PC-3 (cell line): ENCODE data around the gene RAD50. TPM values are rescaled to one million over a fixed set of nuclear protein-coding genes. Genes with fewer than 3 reads are reported as not detected.
"Not testable (repeated sequence)": the region's sequence is repeated elsewhere in the genome, so short reads cannot be mapped to it uniquely, and the experiment has no call there.

ENCODE experiments used
- ATAC-seq: fragments of 200-7000 bp; cut with Tn5 transposase; 2 replicates; pipeline ENCODE4 v1.9.1; 2020; ENCODE audit warnings: mild to moderate bottlenecking, moderate library complexity
- BruUV-seq: library from RNA; stranded (reverse); fragments of 400-500 nt; replicated peaks from 2 replicates; lab custom pipeline; 2021; lab: Mats Ljungman, UMichigan
- CTCF ChIA-PET: fragments of 300-600 bp; sonication (Branson Sonifier 250); formaldehyde crosslinking; loops from one replicate; lab custom pipeline; 2022; ENCODE audit warnings: antibody characterized with exemption; lab: Charles Lee
- POLR2A ChIA-PET: fragments of 300-600 bp; sonication (Branson Sonifier 250); formaldehyde crosslinking; loops from one replicate; lab custom pipeline; 2022; ENCODE audit warnings: antibody characterized with exemption; ENCODE audit not compliant: unreplicated experiment; lab: Charles Lee
- DNase-seq: peaks from one replicate; pipeline ENCODE4 v3.0.0-alpha.2; 2015
- H2AFZ ChIP-seq: fragments of 300-600 bp; sonication (generic); 2 replicates; pipeline ENCODE4 v1.6.0; 2016; ENCODE audit warnings: antibody characterized with exemption, low read length
- H3F3A ChIP-seq: fragments of 300-600 bp; sonication (generic); one replicate; pipeline ENCODE4 v1.6.0; 2017; ENCODE audit warnings: antibody characterized with exemption, low read length, control low read depth, mild to moderate bottlenecking; ENCODE audit not compliant: unreplicated experiment
- H3K27ac ChIP-seq: fragments of 300-600 bp; sonication (generic); 2 replicates; pipeline ENCODE4 v1.5.1; 2016; ENCODE audit warnings: mild to moderate bottlenecking, low read length
- H3K27me3 ChIP-seq: fragments of 300-600 bp; sonication (generic); 2 replicates; pipeline ENCODE4 v1.6.1; 2016; ENCODE audit warnings: low read length, mixed read lengths
- H3K36me3 ChIP-seq: fragments of 300-600 bp; sonication (generic); 2 replicates; pipeline ENCODE4 v1.6.1; 2016; ENCODE audit warnings: low read depth, mixed run types, low read length, mixed read lengths
- H3K4me1 ChIP-seq: fragments of 300-600 bp; sonication (generic); 2 replicates; pipeline ENCODE4 v1.5.1; 2016; ENCODE audit warnings: low read length; ENCODE audit not compliant: insufficient read depth
- H3K4me2 ChIP-seq: fragments of 300-600 bp; sonication (generic); 2 replicates; pipeline ENCODE4 v1.6.0; 2016; ENCODE audit warnings: low read length
- H3K4me3 ChIP-seq: fragments of 300-600 bp; sonication (generic); 2 replicates; pipeline ENCODE4 v1.5.1; 2016; ENCODE audit warnings: mild to moderate bottlenecking, low read length, mixed read lengths
- H3K79me2 ChIP-seq: fragments of 300-600 bp; sonication (generic); 2 replicates; pipeline ENCODE4 v1.6.1; 2017; ENCODE audit warnings: low read length, mixed read lengths
- H3K9ac ChIP-seq: fragments of 300-600 bp; sonication (generic); 2 replicates; pipeline ENCODE4 v1.6.0; 2016; ENCODE audit warnings: mild to moderate bottlenecking, low read length
- H3K9me2 ChIP-seq: fragments of 300-600 bp; sonication (generic); replicated peaks from 2 replicates; pipeline ENCODE4 v1.6.1; 2016; ENCODE audit warnings: mixed run types, low read length, mixed read lengths
- H3K9me3 ChIP-seq: fragments of 300-600 bp; sonication (generic); 2 replicates; pipeline ENCODE4 v1.6.1; 2016; ENCODE audit warnings: low read length, mixed read lengths
- H4K20me1 ChIP-seq: fragments of 300-600 bp; sonication (generic); 2 replicates; pipeline ENCODE4 v1.6.1; 2016; ENCODE audit warnings: low read length, mixed read lengths
- EZH2 ChIP-seq: fragments of 300-600 bp; sonication (generic); IDR thresholded peaks from one replicate; pipeline ENCODE4 v1.6.1; 2017; ENCODE audit warnings: antibody characterized with exemption, mild to moderate bottlenecking, low read length; ENCODE audit not compliant: unreplicated experiment
- EZH2phosphoT487 ChIP-seq: fragments of 300-600 bp; sonication (generic); IDR thresholded peaks from 2 replicates; pipeline ENCODE4 v1.6.1; 2018; ENCODE audit warnings: mild to moderate bottlenecking, antibody characterized with exemption, low read length, borderline replicate concordance
- intact Hi-C: fragments of 100-400 bp; cut with micrococcal nuclease; formaldehyde crosslinking; loops from 2 replicates; pipeline ENCODE4 v1.9.0; 2023
- total RNA-seq: library from RNA; depleted of rRNA; stranded (reverse); fragments of >200 nt; gene quantifications from 2 replicates; pipeline ENCODE4 v1.2.3, GENCODE V29; 2014
- TF ChIP-seq, protein P1 (sequence below): fragments of 300-600 bp; sonication (generic); conservative IDR thresholded peaks from 2 replicates; pipeline ENCODE4 v1.5.1; 2017; ENCODE audit warnings: antibody characterized with exemption, low read depth, mild to moderate bottlenecking, low read length

Gene RAD50
- total RNA-seq, 1 experiment from 2014 or later, result 6.7 TPM

DNA sequence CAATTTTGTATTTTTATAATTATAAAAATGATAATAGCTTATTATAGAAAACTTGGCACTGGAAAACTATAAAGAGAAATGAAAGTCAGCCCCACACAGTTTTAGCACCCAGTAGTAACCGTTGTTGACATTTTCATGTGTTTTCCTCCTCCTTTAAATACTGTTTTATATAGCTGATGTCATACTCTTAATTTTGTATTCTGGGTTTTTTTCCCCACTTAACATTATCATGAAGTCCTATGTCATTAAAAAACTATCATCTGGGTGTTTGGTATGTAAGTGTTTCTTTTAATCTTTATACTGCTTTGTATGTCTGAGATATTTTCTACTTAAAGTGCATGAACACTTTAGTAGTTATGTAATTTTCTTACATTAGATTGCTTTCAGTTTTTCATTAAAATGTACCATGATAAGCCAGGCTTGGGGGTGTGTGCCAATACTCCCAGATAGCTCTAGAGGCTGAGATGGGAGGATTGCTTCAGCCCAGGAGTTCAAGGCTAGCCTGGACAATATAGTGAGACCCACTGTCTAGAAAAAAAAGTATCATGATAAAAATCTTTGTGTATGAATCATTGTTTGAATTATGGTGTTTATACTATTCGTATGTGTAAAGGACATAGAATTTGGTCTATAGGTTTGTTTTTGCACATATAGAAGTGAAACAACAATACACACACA lies 2.7 kb downstream of the RAD50 start:
- CTCF ChIA-PET, result no interaction called here
- Histone ChIP-seq H3K9me2 (no peaks in the 10 kb centered on the region), H3K36me3 (no peaks in the 10 kb centered on the region), H3K79me2 (no peaks in the 10 kb centered on the region), H3K9ac (no peak overlapping the region), H4K20me1 (no peaks in the 10 kb centered on the region), H3K9me3 (no peaks in the 10 kb centered on the region), H2AFZ (no peak overlapping the region), H3K27ac (no peak overlapping the region), H3K4me1 (peaks cover 5% of the 10 kb centered on the region; the same call in 1 of the 2 replicates), H3K27me3 (no peaks in the 10 kb centered on the region), H3F3A (no peaks in the 10 kb centered on the region), H3K4me3 (no peak overlapping the region), H3K4me2 (no peak overlapping the region; the same call in 1 of the 2 replicates)
- ATAC-seq (no peak), DNase-seq (no peak)
- POLR2A ChIA-PET, result no interaction called here
- no peak for TF ChIP-seq EZH2
- TF ChIP-seq EZH2phosphoT487, result no peak
- TF ChIP-seq, protein P1, sequence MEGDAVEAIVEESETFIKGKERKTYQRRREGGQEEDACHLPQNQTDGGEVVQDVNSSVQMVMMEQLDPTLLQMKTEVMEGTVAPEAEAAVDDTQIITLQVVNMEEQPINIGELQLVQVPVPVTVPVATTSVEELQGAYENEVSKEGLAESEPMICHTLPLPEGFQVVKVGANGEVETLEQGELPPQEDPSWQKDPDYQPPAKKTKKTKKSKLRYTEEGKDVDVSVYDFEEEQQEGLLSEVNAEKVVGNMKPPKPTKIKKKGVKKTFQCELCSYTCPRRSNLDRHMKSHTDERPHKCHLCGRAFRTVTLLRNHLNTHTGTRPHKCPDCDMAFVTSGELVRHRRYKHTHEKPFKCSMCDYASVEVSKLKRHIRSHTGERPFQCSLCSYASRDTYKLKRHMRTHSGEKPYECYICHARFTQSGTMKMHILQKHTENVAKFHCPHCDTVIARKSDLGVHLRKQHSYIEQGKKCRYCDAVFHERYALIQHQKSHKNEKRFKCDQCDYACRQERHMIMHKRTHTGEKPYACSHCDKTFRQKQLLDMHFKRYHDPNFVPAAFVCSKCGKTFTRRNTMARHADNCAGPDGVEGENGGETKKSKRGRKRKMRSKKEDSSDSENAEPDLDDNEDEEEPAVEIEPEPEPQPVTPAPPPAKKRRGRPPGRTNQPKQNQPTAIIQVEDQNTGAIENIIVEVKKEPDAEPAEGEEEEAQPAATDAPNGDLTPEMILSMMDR, result no peak
- BruUV-seq, result no TSS peak
- intact Hi-C loops, result no loop called here

DNA sequence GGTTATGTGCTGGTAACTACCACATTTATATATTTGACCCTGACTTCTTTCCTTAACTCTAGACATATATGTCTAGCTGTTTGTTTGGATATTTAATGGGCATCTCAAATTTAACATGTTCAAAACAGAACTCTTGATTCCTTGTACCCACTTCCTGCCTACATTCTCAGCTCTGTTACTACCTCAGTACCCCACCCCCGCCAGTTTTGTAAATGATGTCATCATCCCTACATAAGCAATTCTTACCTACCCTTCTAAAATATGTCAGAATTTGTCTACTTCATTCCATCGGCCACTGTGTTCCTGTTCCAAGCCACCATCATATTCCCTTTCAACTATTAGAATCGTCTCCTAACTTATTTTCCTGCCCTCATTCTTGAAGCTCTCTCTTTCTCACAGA lies 4.8 kb downstream of the RAD50 start:
- Histone ChIP-seq H3K9me2 (no peaks in the 10 kb centered on the region), H3K9ac (no peak overlapping the region), H3K4me1 (peaks cover 12% of the 10 kb centered on the region; the same call in 1 of the 2 replicates), H3K4me2 (no peak overlapping the region), H3F3A (no peaks in the 10 kb centered on the region), H2AFZ (no peak overlapping the region), H3K27ac (no peak overlapping the region), H3K79me2 (no peaks in the 10 kb centered on the region), H3K9me3 (no peaks in the 10 kb centered on the region), H3K4me3 (no peak overlapping the region), H4K20me1 (no peaks in the 10 kb centered on the region), H3K27me3 (no peaks in the 10 kb centered on the region), H3K36me3 (no peaks in the 10 kb centered on the region)
- ChIA-PET POLR2A (no interaction called here), CTCF (no interaction called here)
- DNase-seq, result no peak
- no peak for TF ChIP-seq EZH2phosphoT487
- no peak for TF ChIP-seq EZH2
- TF ChIP-seq, protein P1, result no peak
- ATAC-seq, result no peak
- intact Hi-C loops, result no loop called here
- no TSS peak for BruUV-seq

DNA sequence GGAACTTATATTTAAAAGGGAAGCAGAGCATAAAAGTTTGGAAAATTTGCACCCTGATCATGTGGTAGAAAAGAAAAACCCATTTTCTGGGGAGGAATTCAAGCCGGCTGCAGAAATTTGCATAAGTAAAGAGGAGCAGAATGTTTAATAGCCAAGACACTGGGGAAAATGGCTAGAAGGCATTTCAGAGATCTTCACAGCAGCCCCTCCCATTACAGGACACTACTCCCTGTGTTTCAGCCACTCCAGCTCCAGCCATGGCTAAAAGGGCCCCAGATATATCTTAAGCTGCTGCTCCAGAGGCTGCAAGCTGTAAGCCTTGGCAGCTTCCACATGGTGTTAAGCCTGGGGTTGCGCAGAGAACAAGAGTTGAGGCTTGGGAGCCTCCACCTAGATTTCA lies 7.8 kb downstream of the RAD50 start:
- H3K27ac ChIP-seq, H3F3A ChIP-seq, H2AFZ ChIP-seq, H3K9me3 ChIP-seq, CTCF ChIA-PET, H3K27me3 ChIP-seq, ATAC-seq, H3K79me2 ChIP-seq, DNase-seq, intact Hi-C loops, H3K9me2 ChIP-seq, POLR2A ChIA-PET, H4K20me1 ChIP-seq, H3K4me2 ChIP-seq, BruUV-seq, H3K4me3 ChIP-seq, H3K36me3 ChIP-seq, H3K9ac ChIP-seq: not testable (repeated sequence)
- peaks cover 13% of the 10 kb centered on the region; the same call in 1 of the 2 replicates for H3K4me1 ChIP-seq
